Right ventricle myocardium superior (tissue), 1 donor: Measurements from ENCODE around the gene FAM107A. TPM values are rescaled to one million over a fixed set of nuclear protein-coding genes. Genes with fewer than 3 reads are reported as not detected.
A peak's percentile ranks its signal among the peaks of the same experiment; 100 is the strongest.

Experiments
- ATAC-seq: fragments of 200-7000 bp; cut with Tn5 transposase; one replicate; pipeline ENCODE4 v1.9.1; 2020; ENCODE audit warnings: mild to moderate bottlenecking; ENCODE audit not compliant: poor library complexity
- DNase-seq: peaks from one replicate; pipeline ENCODE4 v3.0.0-alpha.2; 2020
- intact Hi-C: fragments of 100-400 bp; cut with DNase I; formaldehyde crosslinking; loops from one replicate; pipeline ENCODE4 v1.11.2; 2022
- long read RNA-seq: library from polyadenylated mRNA; unstranded; transcript quantifications from one replicate; pipeline ENCODE4 v2.0.0, GENCODE V29; 2021
- total RNA-seq: library from RNA; stranded (reverse); fragmentation: NEBNext Ultra II Directional; extraction: Animal tissue kit (Norgen Biotek cat#: 25700); gene quantifications from one replicate; pipeline ENCODE4 v1.2.1, GENCODE V29; 2021
- donor health status: DM: no; HTN: yes; CAD: no; lungs with severe emphysema.

FAM107A gene, protein sequence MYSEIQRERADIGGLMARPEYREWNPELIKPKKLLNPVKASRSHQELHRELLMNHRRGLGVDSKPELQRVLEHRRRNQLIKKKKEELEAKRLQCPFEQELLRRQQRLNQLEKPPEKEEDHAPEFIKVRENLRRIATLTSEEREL
- 95.2 TPM for total RNA-seq
- long read RNA-seq, transcript FAM107A-206 (5 exons, 2,271 nt) = major isoform, 106 of 288 reads
- long read RNA-seq, transcript FAM107A-201 (4 exons, 3,367 nt) = minor isoform, 94 of 288 reads
- long read RNA-seq, partial matches to known transcripts = 20 of 288 reads
- long read RNA-seq, other reads (novel, unspliced or antisense) = 59 of 288 reads

DNA sequence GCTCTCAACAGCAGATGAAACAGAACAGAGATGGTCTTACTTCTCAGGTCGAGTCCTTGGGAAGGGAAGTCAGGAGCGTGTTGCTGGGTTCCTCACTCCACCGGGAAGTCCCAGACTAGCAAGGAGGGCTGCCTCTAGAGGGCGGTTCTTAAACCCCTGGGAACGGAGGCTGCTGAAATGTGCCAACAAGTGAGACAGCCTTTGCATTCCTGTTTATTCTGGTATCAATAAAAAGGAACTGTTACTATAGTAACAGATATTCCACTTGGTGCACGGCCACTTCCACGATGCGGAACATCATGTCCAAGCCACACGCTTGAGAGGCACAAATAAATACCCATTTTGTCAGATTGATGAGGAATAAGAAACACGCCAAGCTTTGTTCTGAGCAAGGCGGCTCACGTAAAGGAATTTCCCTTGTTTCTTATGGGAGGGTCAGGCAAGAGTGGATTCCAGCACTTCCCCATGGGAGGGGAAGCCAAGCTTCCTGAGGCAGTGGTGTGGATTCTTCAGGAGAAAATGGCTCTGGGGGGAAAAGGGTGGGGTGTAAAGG, at the start of gene FAM107A:
Gene FAM107A, minus strand, starts transcription at position 123 of the 553 bp plus-strand sequence. CDS start 7,531 bp downstream, outside the sequence.
- intact Hi-C loops = no loop called here
- DNase-seq = peak; percentile 56
- ATAC-seq = peak; percentile 81

DNA sequence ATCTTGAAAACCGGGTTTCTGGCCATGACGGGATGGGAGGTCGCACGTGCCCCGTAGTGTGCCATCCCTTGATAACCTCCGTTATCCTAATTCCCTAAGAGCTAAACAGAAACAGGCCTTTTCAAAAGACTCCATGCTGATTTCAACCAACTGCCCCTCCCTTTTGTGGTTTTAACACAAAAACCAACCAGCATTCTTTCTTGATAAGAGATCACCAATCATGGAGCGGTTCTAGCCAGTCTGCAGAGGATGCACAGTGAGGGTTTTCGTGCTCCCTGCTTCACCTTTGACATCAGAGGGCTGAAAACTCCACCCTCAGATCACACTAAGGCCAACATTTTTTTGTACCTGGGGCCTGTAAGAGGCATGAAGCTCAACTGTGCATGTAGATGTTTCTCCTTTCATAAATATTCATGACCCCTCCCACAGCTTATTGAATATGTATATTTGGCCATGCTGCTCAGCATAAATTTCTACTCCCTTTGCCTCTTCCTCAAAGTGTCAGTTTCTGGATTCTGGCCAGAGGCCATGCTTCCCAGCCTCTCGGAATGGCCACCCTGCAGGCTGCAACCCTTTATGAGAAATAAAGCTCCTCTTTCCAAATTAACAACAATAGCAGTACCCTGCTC, 48.1 kb upstream of the FAM107A start:
- DNase-seq (no peak), ATAC-seq (peak; percentile 0)
- intact Hi-C loops = loop anchor here (5.0 kb wide), 1 partner anchor 38 kb away; no protein-coding TSS in a partner anchor

DNA sequence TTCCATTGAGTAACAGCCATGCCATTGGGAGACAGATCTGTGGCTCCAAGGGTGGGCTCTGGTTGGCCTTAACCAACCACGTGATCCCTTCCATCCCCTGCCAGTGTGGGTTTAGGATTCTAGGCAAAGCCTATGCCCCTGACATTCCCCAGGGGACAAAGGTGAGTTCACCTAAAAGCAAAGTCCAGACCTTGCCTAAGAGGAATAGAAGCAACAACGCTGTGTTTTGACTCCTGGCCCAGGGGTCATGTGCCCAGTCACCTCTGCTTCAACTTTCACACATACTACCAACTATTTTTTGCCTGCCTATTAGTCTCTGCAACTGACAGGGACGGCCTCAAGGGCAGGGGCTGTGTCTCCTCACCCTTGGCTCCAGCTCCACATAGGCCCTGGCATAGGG, 47.4 kb upstream of the FAM107A start:
- no peak for DNase-seq
- ATAC-seq = peak; percentile 31
- intact Hi-C loops = no loop called here

DNA sequence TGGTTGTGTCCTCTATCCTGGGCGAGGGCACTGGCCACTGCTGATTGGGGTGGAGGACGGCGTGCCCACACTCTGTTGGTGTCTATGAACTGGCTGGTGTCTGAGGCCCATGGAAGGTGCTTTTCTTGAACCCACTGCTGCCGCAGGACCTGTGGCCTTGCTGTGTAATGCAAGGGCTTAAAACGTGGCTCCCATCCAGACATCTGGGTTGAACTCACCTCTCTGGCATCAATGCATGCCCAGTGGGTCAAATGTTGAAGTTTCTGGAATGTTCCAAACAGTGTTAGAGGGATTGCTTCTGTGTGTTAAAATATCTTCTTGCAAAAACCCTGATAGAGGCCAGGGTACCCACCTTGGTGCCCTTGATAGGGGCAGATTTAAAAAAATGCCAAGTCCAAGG, 46.8 kb upstream of the FAM107A start:
- intact Hi-C loops = no loop called here
- ATAC-seq (no peak), DNase-seq (no peak)

DNA sequence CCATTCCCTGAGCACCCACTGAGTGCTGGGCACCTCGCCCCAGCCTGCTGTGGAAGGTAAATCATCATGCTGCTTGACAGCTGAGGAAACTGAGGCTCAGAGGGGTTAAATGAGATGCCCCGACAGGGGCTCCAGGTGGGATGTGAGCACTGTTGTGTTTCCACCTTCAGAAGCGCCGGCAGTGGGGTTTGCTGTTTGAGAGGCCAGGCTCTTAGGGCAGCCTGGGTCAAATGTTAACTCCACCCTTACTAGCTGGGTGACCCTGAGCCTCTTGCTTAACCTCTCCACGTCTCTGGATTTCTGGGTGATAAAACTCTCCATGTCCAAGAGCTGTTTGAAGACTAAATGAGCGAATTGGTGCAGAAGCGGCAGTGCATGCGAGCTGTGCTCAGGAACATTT, 46.3 kb upstream of the FAM107A start:
- no peak for DNase-seq
- intact Hi-C loops = no loop called here
- no peak for ATAC-seq

DNA sequence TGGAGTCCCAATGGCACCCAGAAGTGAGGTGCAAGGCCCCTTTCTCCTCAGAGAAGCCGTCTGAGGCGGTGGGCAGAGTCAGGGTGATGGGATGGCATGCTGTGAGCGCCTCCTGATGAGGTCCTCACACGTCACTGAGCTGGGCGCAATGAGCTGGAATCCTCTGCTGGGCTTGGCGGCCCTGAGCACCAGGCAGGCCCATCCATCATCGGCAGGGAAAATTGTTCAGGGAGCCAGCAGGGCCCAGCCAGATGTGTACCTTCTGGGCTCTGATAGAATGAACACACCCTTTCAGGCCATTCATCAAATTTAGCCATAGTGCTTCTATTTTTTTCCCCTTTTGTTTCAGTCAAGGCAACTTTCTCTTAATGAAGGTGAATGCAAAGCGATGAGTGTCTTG, 45.7 kb upstream of the FAM107A start:
- ATAC-seq = no peak
- intact Hi-C loops = no loop called here
- DNase-seq = no peak

DNA sequence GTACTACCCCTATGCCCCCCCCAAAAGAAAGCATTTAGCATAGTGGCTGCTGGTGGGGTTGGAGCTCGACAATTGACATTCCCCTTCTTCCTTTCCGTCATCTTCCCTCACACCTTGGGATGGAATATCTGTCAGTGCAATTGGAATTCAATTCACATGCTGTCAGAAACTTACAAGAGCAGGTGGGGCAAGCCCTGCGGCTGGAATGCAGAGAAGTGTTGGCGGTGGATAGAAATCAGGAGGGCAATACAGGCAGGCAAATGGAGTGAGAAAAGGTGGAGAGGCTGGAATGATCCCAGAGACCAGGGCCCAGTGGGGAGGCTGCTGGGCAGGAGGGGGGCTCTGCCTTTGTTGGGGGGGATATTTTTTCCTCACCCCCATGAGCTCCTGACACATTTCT, 45.2 kb upstream of the FAM107A start:
- no peak for DNase-seq

DNA sequence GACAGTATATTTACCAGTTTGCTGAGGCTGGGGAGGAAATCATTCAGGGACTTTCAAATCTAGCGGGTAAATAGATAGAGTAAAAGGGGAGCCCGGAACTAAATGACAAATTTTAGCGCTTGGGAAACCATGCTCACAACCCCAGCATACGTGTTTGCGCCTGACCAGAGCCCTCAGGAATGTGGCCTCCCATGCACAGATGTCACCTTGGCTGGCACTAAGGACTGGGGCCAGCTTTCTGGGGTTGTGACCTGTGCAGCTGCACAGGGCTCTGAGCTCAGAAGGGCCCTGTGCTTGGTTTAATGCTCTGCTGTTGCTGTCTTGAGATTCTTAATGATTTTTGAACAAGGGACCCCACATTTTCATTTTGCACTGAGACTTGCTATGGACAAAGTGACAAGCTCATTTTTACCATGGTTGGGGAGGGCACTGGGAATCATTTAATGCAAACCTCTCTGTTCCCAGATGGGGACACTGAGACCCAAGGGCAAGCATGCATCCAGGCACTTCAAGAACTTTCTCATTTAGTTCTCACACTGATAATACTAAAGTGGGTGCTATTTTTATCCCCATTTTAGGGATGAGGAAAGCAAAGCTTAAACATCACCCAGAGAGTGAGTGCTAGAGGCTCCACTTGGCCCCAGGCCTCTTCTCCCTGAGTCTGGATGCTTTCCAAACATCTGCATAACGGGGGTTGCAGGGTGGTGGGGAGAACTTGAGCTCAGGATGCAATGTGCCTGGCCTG, 44.1 kb upstream of the FAM107A start:
- intact Hi-C loops = no loop called here
- ATAC-seq (peak; percentile 45), DNase-seq (no peak)

More for the DNA sequence above, 45.2 kb upstream of the FAM107A start:
- intact Hi-C loops = no loop called here
- no peak for ATAC-seq

DNA sequence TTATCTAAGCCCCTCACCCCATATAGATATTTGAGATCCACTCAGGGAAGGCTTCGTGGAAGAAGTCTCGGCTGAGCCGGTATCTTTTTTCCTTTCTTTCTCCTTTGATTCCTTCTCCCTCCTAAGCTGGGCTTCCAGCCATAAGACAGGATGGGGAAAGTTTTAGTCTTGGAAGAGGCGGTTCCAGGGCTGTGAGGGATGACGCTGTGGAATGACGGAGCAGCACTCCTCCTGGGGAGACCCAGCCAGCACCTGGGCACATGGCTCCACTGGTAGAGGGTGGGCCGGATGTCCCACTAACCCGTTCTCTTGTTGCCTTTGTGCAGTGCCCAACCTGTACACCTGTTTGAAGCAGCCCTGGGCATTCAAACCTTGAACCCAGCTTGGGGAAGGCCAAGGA, 43.2 kb upstream of the FAM107A start:
- intact Hi-C loops = no loop called here
- ATAC-seq (no peak), DNase-seq (no peak)

DNA sequence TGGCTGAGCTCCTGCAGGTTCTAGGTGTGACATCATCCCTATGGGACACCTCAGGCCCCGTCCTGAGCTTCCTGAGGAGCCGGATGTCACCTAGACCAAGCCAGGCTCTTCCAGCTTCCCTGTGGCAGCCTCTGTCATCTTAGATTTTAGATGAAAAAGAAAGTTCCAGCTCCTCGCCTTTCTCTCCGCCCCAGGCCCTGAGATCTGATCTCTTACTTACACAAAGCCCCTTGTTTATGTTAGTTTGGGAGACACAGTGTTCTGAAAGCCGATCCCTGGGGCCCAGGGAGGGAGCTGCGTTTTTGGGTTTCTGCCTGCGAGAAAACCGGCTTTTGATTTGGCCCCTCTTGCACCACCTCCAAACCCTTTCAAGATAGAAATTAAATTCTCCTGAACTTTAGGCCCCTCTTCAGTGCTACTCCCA, 40.2 kb upstream of the FAM107A start:
- DNase-seq (peak; percentile 73), ATAC-seq (peak; percentile 36)
- intact Hi-C loops = no loop called here

DNA sequence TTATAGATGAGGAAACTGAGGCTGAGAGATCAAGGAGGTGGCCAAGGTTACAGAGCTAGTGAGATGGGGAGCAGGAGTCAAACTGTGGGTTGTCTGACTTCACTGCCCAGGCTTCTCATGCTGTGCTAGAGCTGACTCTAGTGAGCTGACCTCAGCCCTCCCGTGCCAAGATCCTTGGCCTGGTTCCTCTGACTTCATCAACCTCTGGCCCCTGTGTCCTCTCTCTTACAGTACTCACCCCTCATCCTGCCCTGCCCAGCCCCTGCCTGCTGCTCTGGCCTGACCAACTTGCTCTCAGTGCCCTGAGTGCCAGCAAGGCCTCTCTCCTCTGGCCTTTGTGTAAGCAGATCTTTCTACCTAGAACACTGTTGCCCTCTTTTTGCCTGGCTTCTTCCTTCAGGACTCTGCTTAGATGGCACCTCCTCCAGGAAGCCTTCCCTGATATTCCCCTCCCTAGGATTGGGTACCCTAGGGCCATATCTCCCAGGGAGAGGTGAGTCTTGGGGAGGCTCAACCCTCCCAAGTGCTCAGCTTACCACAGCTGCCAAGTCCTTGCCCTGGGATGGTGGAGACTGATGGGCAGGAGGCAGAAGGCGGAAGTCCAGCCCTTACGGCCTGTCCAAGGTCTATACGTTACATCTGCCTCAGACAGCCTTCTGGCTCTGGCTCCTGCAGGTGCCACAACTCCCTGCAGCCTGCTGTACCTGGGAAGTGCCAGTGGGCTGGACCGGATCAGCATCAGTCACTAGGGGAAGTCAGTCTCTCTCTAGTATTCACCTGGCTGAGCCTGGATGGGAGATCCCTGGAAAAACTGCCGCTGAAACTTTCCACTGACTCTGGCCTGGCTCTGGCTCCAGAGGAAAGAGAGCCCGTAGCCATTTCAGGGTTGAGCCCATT, 36.3 kb upstream of the FAM107A start:
- intact Hi-C loops = no loop called here
- DNase-seq (no peak), ATAC-seq (peak; percentile 18)

DNA sequence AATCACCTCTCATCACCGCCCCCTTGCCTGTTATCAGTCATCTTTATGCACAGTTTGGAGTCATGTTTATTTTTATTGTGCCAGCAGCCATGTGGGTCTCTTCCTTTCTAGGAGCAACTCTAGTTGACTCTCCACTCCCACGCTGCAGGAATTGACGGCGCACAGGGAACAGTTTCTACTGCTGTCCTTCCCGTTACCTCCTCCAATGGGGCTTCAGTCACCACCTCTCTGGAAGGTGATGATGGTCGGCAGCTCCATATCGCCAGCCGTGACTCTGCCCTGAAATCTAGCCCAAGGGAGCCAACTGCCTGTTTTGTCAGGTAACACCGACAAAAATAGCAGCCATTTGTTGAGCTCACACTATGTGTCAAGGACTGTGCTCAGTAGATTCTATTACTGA, 35.6 kb upstream of the FAM107A start:
- ATAC-seq (peak; percentile 63), DNase-seq (no peak)

DNA sequence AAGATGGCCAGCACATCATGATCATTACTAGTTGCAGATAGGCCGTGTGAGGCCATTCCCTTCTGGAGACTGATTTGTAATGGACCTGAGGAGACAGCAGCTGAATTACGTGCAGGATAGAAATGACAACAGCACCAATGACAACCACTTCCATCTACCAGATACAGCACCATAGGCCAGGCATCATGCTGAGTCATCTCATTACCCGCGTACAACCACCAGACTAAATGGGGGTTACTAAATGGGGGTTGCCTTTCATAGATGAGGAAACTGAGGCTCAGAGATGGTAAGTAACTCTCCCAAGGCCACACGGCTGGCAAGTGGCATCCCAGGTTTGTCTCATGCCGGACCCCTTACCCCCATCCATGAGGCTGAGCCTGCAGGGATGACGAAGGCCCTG, 32.8 kb upstream of the FAM107A start:
- DNase-seq (no peak), ATAC-seq (peak; percentile 33)
- intact Hi-C loops = no loop called here

More for the DNA sequence above, 35.6 kb upstream of the FAM107A start:
- intact Hi-C loops = no loop called here

DNA sequence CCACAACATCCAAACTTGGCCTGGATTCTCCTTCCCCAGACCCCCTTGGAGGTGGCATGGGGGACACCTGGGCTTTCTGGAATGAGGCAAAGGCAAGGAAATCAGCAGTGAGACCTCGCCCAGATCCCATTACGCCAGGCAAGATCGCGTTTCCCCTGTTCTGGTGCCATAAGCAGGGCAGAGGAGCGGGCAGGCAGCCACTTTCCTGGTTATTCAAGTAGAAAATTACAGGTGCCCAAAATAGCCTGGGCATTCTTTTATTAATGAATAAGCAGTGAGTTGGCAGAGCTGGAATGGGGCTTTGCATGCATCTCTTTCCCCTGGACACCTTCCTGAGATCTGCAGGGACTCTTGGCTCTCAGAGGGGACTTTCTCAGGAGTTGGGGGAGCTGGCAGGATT, 31.5 kb upstream of the FAM107A start:
- ATAC-seq = peak; percentile 67
- intact Hi-C loops = no loop called here
- peak; percentile 82 for DNase-seq

DNA sequence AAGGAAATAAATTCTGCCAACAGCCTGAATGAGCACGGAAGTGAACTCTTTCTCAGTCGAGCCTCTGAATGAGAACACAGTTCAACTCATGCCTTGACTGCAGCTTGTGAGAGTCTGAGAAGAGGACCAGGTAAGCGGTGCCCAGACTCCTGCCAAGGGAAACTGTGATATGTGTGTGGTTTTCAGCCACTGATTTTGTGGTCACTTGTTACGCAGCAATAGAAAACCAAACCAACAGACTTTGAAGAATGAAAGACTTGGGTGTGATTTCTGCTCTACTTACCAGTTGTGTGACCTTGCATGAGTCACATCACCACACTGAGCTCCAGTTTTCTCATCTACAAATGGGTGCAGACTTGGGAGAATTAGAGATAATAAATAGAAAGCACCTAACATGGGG, 30.6 kb upstream of the FAM107A start:
- intact Hi-C loops = no loop called here

DNA sequence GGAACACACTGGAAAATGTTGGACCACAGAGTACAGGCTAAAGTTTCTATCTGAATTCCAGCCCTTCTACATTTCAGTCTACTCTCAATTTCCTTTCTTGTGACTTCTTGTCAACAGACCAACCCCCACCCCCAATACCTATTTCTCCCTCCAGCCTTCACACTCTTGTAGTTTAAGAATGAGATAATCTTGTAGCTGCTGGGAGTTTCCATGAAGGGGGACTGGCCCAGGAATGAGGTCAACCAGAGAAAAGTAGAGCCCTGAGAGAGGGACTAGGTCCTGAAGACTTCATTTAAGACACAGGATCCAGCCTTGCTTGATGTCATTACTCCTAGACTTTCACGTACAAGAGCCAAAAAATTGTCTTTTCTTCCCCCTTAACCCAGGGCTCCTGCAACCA, 29.5 kb upstream of the FAM107A start:
- ATAC-seq = no peak

More for the DNA sequence above, 30.6 kb upstream of the FAM107A start:
- no peak for DNase-seq
- ATAC-seq = no peak

DNA sequence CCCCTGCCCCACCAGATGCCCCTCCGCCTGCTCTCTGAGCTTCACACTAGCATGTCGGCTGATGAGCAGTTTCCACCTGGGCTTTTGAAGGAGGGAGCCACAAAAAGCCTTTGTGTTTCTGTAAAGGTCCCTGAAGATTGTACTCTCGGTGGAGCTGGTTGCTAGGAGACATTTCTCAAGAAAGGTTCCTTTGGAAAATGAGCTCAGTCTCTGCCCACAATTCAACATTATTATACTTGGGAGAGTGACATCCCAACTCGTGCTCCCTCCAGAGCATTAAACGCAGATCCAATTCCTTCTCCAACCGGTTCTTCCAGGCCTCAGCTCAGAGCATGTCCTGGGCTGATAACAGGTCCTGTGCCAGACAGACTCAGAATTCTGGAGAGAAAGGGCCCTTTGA, 26.8 kb upstream of the FAM107A start:
- intact Hi-C loops = no loop called here
- no peak for ATAC-seq
- no peak for DNase-seq

More for the DNA sequence above, 29.5 kb upstream of the FAM107A start:
- DNase-seq = no peak
- intact Hi-C loops = no loop called here

DNA sequence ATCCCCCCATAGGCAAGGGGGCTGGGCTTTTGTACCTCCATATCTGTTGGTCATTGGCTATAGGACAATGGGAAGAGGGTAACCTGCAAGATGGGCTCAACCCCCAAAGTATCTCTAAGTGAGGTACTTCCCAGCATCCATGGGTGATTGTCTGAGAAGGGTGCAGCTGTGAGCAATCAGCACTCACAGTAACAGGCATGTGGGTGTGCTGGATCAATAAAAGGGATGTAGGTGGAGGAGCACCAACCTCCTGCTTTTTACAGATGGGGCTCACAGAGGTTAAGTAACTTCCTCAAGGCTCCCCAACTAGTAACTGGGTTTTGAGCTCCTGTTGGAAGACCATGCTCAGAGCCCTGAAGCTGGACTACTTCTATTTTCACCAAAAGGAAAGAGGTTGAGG, 26.4 kb upstream of the FAM107A start:
- ATAC-seq (no peak), DNase-seq (no peak)
- intact Hi-C loops = no loop called here
